GM21360 (cell line): Measurements from ENCODE around the gene STUM.
"Not testable (repeated sequence)": the region's sequence is repeated elsewhere in the genome, so short reads cannot be mapped to it uniquely, and the experiment has no call there.

ENCODE experiments used
- ATAC-seq: cut with Tn5 transposase; IDR thresholded peaks from one replicate; pipeline ENCODE4 v1.9.1; 2021; ENCODE audit warnings: mild to moderate bottlenecking, moderate library complexity; ENCODE audit not compliant: unreplicated experiment

STUM gene

GRCh38 chr1:226637147-226637935 lies 88.8 kb downstream of the STUM start:
- ATAC-seq = no peak

DNA sequence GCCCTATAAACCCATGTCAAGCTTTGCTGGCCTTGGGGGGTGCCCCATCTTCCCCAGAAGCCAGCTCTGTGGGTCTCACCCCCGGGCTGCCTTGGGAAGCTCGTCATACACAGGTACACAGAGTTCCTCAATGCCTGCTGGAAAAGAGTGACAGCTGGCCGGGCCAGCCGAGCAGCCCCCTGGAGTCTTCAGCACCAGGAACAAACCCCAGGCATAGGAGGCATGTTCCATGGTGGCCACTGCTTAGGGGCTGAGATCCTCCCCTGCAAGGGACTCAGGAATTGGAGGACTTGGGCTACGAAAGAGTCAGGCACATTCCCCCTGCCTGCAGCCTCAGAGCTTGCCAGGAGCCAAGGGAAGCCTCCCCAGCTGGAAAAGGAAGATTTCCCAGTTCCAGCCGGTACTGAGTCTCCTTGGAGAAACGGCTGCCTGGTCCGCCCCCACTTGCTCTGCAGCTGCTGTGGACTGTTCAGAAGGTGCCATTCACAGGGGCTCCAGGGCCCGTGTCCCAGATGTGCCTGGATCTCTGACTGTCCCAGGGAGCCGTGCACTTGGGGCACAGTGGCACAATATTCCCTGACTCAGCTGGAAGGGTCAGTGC lies 89.5 kb downstream of the STUM start:
- ATAC-seq = no peak

GRCh38 chr1:226638608-226639007 lies 90.0 kb downstream of the STUM start:
- ATAC-seq = no peak

GRCh38 chr1:226639206-226639605 lies 90.6 kb downstream of the STUM start:
- ATAC-seq = not testable (repeated sequence)

DNA sequence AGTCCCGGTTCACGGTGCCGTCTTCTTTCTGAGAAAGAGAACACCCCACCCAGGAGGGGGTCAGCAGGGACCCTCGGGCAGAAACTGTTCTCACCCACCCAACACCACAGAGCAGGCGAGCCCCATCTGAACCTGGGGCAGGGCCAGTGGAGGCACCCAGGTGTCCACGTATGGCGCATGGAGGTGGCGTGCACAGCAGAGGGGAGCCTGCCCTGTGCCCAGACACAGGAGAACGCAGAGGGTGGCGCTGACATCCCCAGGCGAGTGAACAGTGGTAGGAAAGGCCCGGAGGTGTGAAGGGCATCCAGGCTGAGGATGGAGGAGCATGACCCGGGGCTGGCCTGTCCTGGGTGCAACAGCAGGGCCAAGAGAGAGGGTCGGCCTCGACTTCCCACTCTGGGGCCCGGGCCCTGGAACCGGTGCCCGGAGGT lies 91.1 kb downstream of the STUM start:
- no peak for ATAC-seq

- no peak for ATAC-seq
Observed at GRCh38 chr1:226640321-226641136, 92.0 kb downstream of the STUM start.

DNA sequence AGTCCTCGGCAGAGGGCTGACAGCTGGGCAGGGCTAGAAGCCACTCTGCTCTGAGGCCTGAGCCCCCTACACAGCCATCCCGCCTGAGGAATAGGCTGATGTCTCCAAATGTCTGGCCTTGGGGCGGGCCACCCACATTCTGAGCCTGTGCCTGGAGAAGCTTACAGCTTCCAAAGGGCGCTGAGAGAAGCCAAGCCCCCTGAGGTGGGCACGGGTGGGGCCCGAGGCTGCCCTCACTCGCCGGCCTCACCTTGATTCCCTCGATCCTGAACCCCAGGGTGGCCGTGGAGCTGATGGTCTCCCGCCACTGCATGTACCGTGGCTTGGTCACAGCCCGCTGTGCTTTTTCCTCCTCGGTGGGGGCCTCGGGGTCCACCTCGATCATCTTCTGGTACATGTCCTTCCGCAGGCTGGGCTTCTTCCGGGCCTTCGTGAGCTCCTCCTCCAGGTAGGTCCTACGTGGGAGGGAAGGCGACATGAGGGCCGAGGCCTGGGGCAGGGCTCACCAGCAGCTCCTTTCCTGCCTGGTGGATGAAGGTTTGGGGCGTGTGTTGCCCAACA lies 93.2 kb downstream of the STUM start:
- no peak for ATAC-seq

GRCh38 chr1:226642421-226642820 lies 93.9 kb downstream of the STUM start:
- no peak for ATAC-seq

DNA sequence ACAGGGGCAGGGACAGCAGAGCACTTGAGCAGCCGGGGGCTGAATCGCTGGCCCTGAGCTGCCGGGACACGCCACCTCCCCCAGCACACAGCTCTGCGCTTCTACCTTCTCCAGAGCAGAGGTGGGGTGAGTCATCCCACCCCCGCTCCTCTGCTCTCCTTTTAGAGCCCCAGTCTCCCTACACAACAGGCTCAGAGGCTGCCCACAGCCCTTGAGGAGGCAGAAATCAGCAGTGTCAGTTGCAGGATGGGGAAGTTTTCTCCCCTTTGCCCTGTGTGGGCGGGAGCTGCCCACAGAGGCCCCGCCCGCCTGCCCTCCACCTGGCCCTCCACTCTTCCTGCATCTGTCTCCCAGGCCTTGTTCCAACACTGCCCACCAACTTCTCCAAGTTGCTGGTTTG lies 94.6 kb downstream of the STUM start:
- ATAC-seq = peak; percentile 58

GRCh38 chr1:226643611-226644540 lies 95.3 kb downstream of the STUM start:
- ATAC-seq = peak; percentile 49

DNA sequence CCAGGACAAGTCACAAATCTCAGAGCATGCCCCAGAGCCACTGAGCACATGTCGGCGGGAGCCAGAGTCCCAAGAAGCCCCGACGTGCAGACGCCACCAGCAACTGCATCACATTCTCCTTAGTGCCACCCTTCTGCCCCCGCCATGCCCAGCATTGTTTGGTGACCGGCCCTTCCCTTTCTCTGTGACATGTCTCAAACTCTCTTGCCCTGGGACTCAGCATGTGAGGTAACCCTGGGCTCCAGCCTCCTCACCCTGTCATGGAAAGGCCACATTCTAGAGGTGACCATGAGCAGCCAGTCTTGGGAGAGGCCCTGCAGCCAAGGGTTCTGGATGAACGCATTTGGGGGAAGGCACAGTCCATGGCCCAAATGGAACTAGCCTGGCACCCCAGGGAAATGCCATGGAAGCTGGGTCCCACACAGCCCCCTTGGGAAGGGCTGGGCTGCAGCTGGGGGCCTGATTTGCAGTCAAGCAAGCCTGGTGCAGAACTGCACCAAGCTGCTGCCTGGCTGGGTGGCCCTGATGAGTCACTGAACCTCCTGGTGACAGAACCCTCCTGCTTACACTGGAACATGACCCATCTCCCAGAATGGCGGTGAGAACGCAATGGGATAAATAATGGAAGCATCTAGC lies 96.1 kb downstream of the STUM start:
- ATAC-seq = no peak

DNA sequence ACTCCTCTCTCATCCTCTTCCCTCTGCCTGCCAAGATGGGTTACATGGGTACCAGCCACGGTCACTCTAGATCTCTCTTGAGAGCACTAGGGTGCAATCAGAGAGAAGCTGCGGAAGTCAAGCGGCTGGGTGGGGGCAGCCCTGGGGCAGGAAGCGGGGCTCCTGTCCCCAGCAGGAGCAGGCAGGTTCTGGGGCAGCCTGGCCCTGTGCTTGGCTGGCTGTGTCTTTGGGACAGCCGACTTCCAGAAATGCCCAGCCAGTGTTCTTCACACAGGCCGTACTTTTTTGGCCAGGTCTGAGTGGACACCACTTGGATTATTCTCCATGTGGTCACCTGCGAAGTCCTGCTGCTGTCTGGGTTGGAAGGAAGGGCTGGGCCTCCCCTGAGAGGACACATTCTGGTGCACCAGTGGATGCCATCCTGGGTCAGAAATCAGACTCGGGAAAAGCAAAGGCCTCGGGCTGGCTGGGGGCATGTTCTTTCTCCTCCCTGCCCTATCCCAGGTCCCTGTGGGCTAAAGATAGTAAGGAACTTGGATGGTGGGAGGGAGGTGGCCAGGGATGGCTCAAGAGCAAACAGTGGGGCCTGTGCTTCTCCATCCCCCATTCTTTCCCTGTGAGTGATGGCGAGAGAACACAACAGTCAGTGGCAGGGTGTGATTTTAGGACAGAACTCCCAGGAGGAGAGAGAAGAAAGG lies 96.9 kb downstream of the STUM start:
- ATAC-seq = no peak

- no peak for ATAC-seq
Observed at GRCh38 chr1:226646026-226646869, 97.7 kb downstream of the STUM start.

DNA sequence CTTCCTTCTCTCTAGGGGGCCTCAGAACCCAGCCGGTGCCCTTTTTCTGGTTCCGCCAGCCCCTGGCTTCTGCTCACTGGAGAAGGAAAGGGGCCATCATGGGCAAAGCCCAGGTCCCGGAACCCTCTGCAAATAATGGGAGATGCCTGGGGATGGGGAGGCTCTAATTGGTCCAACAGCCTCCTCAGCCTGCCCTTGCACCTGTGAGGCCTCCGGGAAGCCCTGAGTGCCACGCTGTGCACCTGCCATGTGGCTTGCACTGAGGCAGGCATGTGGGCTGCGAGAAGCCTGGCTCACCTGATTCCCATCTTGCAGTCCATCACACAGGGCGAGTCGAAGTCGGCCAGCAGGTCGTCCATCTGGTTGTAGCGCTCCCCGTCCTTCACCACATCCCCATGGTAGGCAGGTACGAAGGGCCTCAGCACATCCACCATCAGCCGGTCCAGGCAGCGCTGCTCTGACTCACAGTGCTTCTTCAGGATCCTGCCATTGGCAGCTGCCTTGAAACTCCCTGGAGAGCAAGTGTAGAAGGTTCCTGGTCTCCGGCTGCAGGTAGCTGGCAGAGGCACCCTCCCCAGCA lies 98.4 kb downstream of the STUM start:
- no peak for ATAC-seq

DNA sequence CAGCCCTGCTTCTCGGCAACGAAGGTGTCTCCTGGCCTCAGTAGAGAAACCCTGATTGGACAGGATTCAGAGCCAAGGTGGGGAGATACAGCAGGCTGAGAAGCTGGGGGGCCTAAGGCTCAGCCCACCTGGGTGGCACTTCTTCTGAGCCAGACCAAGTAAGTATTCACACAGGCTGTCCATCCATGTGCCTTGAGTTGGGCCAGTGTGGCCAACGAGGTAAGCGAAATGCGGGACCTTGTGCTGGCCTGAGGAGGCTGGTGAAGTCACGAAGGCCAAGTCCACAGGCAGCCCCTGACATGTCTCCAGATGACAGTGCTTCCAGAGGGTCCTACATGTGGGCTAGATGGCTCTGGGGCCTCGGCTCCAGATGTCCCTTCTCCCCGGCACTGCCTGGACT lies 99.2 kb downstream of the STUM start:
- ATAC-seq = no peak

- ATAC-seq = no peak
Observed at GRCh38 chr1:226648421-226648820, 99.9 kb downstream of the STUM start.

- ATAC-seq = no peak
Observed at GRCh38 chr1:226649244-226649643, 100.7 kb downstream of the STUM start.

DNA sequence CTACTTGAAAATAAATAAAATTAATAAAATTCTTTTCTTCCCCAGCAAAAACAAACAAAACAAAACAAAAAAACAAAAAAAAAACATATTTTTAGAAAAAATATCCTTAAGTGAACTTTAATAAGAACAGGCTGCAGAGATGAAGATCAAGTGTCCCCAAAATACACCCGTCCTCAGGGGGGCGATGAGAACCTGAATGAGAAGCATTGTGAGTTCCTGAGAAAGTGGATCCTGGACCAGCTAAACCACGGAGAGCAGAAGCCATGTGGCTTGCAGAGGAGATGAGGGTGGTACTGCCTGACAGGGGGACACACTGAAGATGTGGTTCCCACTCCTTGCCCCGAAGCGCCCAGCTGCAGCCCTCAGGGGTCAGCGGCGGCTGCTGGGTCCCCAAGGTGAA lies 101.2 kb downstream of the STUM start:
- no peak for ATAC-seq
